Smooth muscle cell of the brain vasculature (primary cell): Measurements from ENCODE around the gene CAMK4.

Experiments used
- DNase-seq: peaks from one replicate; pipeline ENCODE4 v3.0.0-alpha.2; 2012; ENCODE audit warnings: low read depth, low spot score

The CAMK4 gene

GRCh38 chr5:111422747-111423720 lies 198.8 kb downstream of the CAMK4 start:
- no peak for DNase-seq

GRCh38 chr5:111425205-111425604 lies 201.0 kb downstream of the CAMK4 start:
- DNase-seq: no peak

GRCh38 chr5:111427762-111428161 lies 203.6 kb downstream of the CAMK4 start:
- no peak for DNase-seq

GRCh38 chr5:111432883-111433536 lies 208.8 kb downstream of the CAMK4 start:
- DNase-seq: no peak

- DNase-seq: no peak
Observed at GRCh38 chr5:111434800-111435199, 210.6 kb downstream of the CAMK4 start.

GRCh38 chr5:111439473-111440075 lies 215.4 kb downstream of the CAMK4 start:
- DNase-seq: no peak

- no peak for DNase-seq
Observed at GRCh38 chr5:111447099-111447498, 222.9 kb downstream of the CAMK4 start.

- DNase-seq: no peak
Observed at GRCh38 chr5:111447822-111448221, 223.6 kb downstream of the CAMK4 start.

GRCh38 chr5:111453295-111453694 lies 229.1 kb downstream of the CAMK4 start:
- no peak for DNase-seq

- DNase-seq: peak; percentile 39
Observed at GRCh38 chr5:111453747-111454146, 229.6 kb downstream of the CAMK4 start.

- DNase-seq: no peak
Observed at GRCh38 chr5:111454198-111454622, 230.0 kb downstream of the CAMK4 start.

- DNase-seq: no peak
Observed at GRCh38 chr5:111454776-111455175, 230.6 kb downstream of the CAMK4 start.

GRCh38 chr5:111461255-111461671 lies 237.1 kb downstream of the CAMK4 start:
- DNase-seq: no peak

- DNase-seq: no peak
Observed at GRCh38 chr5:111461934-111462333, 237.8 kb downstream of the CAMK4 start.

GRCh38 chr5:111463311-111463710 lies 239.1 kb downstream of the CAMK4 start:
- DNase-seq: no peak

GRCh38 chr5:111469293-111469896 lies 245.2 kb downstream of the CAMK4 start:
- DNase-seq: no peak

GRCh38 chr5:111469903-111470302 lies 245.7 kb downstream of the CAMK4 start:
- DNase-seq: no peak

- DNase-seq: no peak
Observed at GRCh38 chr5:111472096-111472495, 247.9 kb downstream of the CAMK4 start.

GRCh38 chr5:111472579-111472978 lies 248.4 kb downstream of the CAMK4 start:
- no peak for DNase-seq

- DNase-seq: no peak
Observed at GRCh38 chr5:111478266-111478665, 254.1 kb downstream of the CAMK4 start.

GRCh38 chr5:111478898-111479297 lies 254.7 kb downstream of the CAMK4 start:
- DNase-seq: no peak

- no peak for DNase-seq
Observed at GRCh38 chr5:111480346-111480745, 256.2 kb downstream of the CAMK4 start.
